Measurements from ENCODE around the gene ARTN.
A peak's percentile ranks its signal among the peaks of the same experiment; 100 is the strongest.

Gene ARTN

GRCh38 chr1:43947874-43948437, 14.4 kb downstream of the ARTN start:
- no peak for DNase-seq (ENCODE audit: low spot score)

- DNase-seq (ENCODE audit: low spot score): no peak
Observed at GRCh38 chr1:43949678-43950077, 16.1 kb downstream of the ARTN start.

- DNase-seq (ENCODE audit: low spot score): no peak
Observed at GRCh38 chr1:43951021-43951985, 17.7 kb downstream of the ARTN start.

- peak; percentile 90 for DNase-seq (ENCODE audit: low spot score)
Observed at GRCh38 chr1:43952731-43953346, 19.2 kb downstream of the ARTN start.

GRCh38 chr1:43953361-43953760, 19.8 kb downstream of the ARTN start:
- peak; percentile 30 for DNase-seq (ENCODE audit: low spot score)

- DNase-seq (ENCODE audit: low spot score): no peak
Observed at GRCh38 chr1:43954036-43954435, 20.4 kb downstream of the ARTN start.

GRCh38 chr1:43956234-43956633, 22.6 kb downstream of the ARTN start:
- DNase-seq (ENCODE audit: low spot score): no peak

GRCh38 chr1:43957407-43958040, 23.9 kb downstream of the ARTN start:
- DNase-seq (ENCODE audit: low spot score): no peak

GRCh38 chr1:43958351-43959255, 25.0 kb downstream of the ARTN start:
- DNase-seq (ENCODE audit: low spot score): no peak

- DNase-seq (ENCODE audit: low spot score): no peak
Observed at GRCh38 chr1:43960798-43961197, 27.2 kb downstream of the ARTN start.

- DNase-seq (ENCODE audit: low spot score): no peak
Observed at GRCh38 chr1:43961692-43962091, 28.1 kb downstream of the ARTN start.

GRCh38 chr1:43962324-43962723, 28.7 kb downstream of the ARTN start:
- DNase-seq (ENCODE audit: low spot score): no peak

- DNase-seq (ENCODE audit: low spot score): no peak
Observed at GRCh38 chr1:43963006-43963405, 29.4 kb downstream of the ARTN start.

GRCh38 chr1:43963890-43964289, 30.3 kb downstream of the ARTN start:
- no peak for DNase-seq (ENCODE audit: low spot score)

GRCh38 chr1:43965316-43965715, 31.7 kb downstream of the ARTN start:
- DNase-seq (ENCODE audit: low spot score): no peak

GRCh38 chr1:43968348-43968948, 34.8 kb downstream of the ARTN start:
- no peak for DNase-seq (ENCODE audit: low spot score)

GRCh38 chr1:43969416-43969745, 35.8 kb downstream of the ARTN start:
- DNase-seq (ENCODE audit: low spot score): no peak

- DNase-seq (ENCODE audit: low spot score): peak; percentile 96
Observed at GRCh38 chr1:43969746-43970466, 36.3 kb downstream of the ARTN start, which contains the start of gene DPH2. TSS of gene DPH2 (plus strand) at chr1:43970010. CDS start at chr1:43970176, 166 bp downstream.

- DNase-seq (ENCODE audit: low spot score): no peak
Observed at GRCh38 chr1:43970502-43970901, 36.9 kb downstream of the ARTN start.

- DNase-seq (ENCODE audit: low spot score): no peak
Observed at GRCh38 chr1:43970911-43971310, 37.3 kb downstream of the ARTN start.
